Hepatocyte (in vitro differentiated cells): Measurements from ENCODE around the gene RASAL2. TPM values are rescaled to one million over a fixed set of nuclear protein-coding genes. Genes with fewer than 3 reads are reported as not detected.
"Not testable (repeated sequence)": the region's sequence is repeated elsewhere in the genome, so short reads cannot be mapped to it uniquely, and the experiment has no call there.

Experiments
- DNase-seq: peaks from one replicate; pipeline ENCODE4 v3.0.0-alpha.2; 2016; ENCODE audit warnings: low spot score
- H2AFZ ChIP-seq: fragments of 200-600 bp; sonication (generic); 2 replicates; pipeline ENCODE4 v1.6.0; 2016; ENCODE audit warnings: antibody characterized with exemption, mild to moderate bottlenecking
- H3K27ac ChIP-seq: fragments of 200-600 bp; sonication (generic); 2 replicates; pipeline ENCODE4 v1.5.1; 2016; ENCODE audit warnings: mild to moderate bottlenecking
- H3K27me3 ChIP-seq: fragments of 200-600 bp; sonication (generic); 2 replicates; pipeline ENCODE4 v1.6.1; 2016
- H3K36me3 ChIP-seq: fragments of 200-600 bp; sonication (generic); replicated peaks from 2 replicates; pipeline ENCODE4 v1.5.1; 2016; ENCODE audit warnings: low read depth; ENCODE audit not compliant: insufficient read depth
- H3K4me1 ChIP-seq: fragments of 200-600 bp; sonication (generic); 2 replicates; pipeline ENCODE4 v1.5.1; 2016; ENCODE audit warnings: mild to moderate bottlenecking, moderate library complexity; ENCODE audit not compliant: insufficient read depth
- H3K4me2 ChIP-seq: fragments of 200-600 bp; sonication (generic); 2 replicates; pipeline ENCODE4 v1.6.0; 2016
- H3K4me3 ChIP-seq: fragments of 200-600 bp; sonication (generic); 2 replicates; pipeline ENCODE4 v1.5.1; 2016; ENCODE audit warnings: mild to moderate bottlenecking
- H3K79me2 ChIP-seq: fragments of 200-600 bp; sonication (generic); 2 replicates; pipeline ENCODE4 v1.6.0; 2017; ENCODE audit warnings: mild to moderate bottlenecking
- H3K9me2 ChIP-seq: fragments of 200-600 bp; sonication (generic); replicated peaks from 2 replicates; pipeline ENCODE4 v1.6.0; 2017; ENCODE audit warnings: mild to moderate bottlenecking; ENCODE audit not compliant: insufficient read depth
- H3K9me3 ChIP-seq: fragments of 200-600 bp; sonication (generic); 2 replicates; pipeline ENCODE4 v1.5.1; 2016; ENCODE audit warnings: low read depth, mild to moderate bottlenecking
- H4K20me1 ChIP-seq: fragments of 200-600 bp; sonication (generic); 2 replicates; pipeline ENCODE4 v1.6.0; 2016; ENCODE audit warnings: mild to moderate bottlenecking; ENCODE audit not compliant: insufficient read depth, poor library complexity, severe bottlenecking
- CTCF ChIP-seq: fragments of 200-600 bp; sonication (generic); IDR thresholded peaks from 2 replicates; pipeline ENCODE4 v1.5.1; 2016; ENCODE audit warnings: antibody characterized with exemption, mild to moderate bottlenecking; ENCODE audit not compliant: poor library complexity
- EZH2 ChIP-seq: fragments of 200-600 bp; sonication (generic); IDR thresholded peaks from 2 replicates; pipeline ENCODE4 v1.6.1; 2016; ENCODE audit warnings: antibody characterized with exemption, mild to moderate bottlenecking, borderline replicate concordance
- EZH2phosphoT487 ChIP-seq: fragments of 200-600 bp; sonication (generic); IDR thresholded peaks from one replicate; pipeline ENCODE4 v1.6.1; 2018; ENCODE audit warnings: antibody characterized with exemption, mild to moderate bottlenecking, low read depth, moderate library complexity; ENCODE audit not compliant: unreplicated experiment, severe bottlenecking
- WGBS: methylation state at CpG from one replicate; pipeline ENCODE4 v1.1.6; 2016; ENCODE audit warnings: low lambda C conversion rate; ENCODE audit errors: missing lambda C conversion rate; 5-methylcytosine and 5-hydroxymethylcytosine counted together
- polyA plus RNA-seq: library from polyadenylated mRNA; unstranded; fragments of >200 nt; fragmentation: Nextera tagmentation; extraction: Ambion mirVana; gene quantifications from 2 replicates; pipeline ENCODE4 v1.2.1, GENCODE V29; 2016
- total RNA-seq: library from RNA; depleted of rRNA; stranded (reverse); fragments of >200 nt; gene quantifications from 2 replicates; pipeline ENCODE4 v1.2.3, GENCODE V29; 2014

The RASAL2 gene
- total and polyA plus RNA-seq, 2 experiments from 2014 or later: 8.7 to 24.0 TPM

DNA sequence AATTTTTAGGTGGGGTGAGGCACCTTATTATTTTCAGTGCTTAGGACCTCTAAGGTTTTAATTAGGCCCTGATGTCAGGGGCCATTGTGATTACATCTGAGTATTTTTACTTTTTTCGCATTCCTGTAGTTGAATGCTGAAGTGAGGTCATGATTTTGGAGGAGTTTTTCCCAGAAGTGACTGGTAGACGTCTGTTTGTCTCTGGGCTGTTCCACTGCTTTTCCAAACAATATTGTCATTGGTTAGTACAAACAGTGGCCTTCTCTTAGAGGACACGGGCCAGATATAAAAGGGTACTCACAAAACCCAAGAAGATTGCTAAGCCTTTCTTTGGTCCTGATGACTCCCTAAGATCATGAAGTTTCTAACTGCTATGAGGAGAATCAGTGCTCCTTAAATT lies 7.6 kb upstream of the RASAL2 start:
- no peak overlapping the region for H2AFZ ChIP-seq
- H3K36me3 ChIP-seq: no peaks in the 10 kb centered on the region
- H3K4me1 ChIP-seq: no peaks in the 10 kb centered on the region
- TF ChIP-seq EZH2: no peak
- TF ChIP-seq CTCF: no peak
- TF ChIP-seq EZH2phosphoT487: no peak
- no peaks in the 10 kb centered on the region for H3K27me3 ChIP-seq
- no peaks in the 10 kb centered on the region for H3K9me3 ChIP-seq
- no peak overlapping the region for H3K4me3 ChIP-seq
- H3K9me2 ChIP-seq: no peaks in the 10 kb centered on the region
- H3K79me2 ChIP-seq: peaks cover 5% of the 10 kb centered on the region
- no peak for DNase-seq
- no peaks in the 10 kb centered on the region for H4K20me1 ChIP-seq
- no peak overlapping the region for H3K4me2 ChIP-seq
- WGBS: 72% methylated on average over 3 of the region's 3 CpGs
- H3K27ac ChIP-seq: no peak overlapping the region

DNA sequence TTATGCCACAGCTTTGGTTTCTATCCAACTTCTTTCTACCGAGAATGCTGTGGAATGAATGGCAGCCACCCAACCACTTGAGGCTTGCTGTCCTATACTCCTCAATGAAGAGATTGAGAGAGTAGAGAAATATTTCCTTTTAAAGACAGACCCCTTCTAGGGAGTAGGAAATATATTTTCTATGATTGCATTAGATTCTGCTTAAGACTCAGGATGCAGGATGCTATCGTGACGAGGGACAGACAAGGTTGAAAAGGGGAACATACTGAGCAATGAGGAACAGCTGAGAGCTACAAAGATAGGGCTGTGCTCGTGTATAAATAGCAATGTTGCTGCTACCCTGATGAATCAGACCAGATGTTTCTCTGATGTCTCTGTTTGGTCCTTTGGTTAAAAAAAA lies 7.1 kb upstream of the RASAL2 start:
- H3K9me2 ChIP-seq: no peaks in the 10 kb centered on the region
- TF ChIP-seq EZH2 (no peak), EZH2phosphoT487 (no peak), CTCF (no peak)
- H3K79me2 ChIP-seq: peaks cover 9% of the 10 kb centered on the region
- no peak overlapping the region for H2AFZ ChIP-seq
- no peak overlapping the region for H3K27ac ChIP-seq
- H3K27me3 ChIP-seq: no peaks in the 10 kb centered on the region
- H4K20me1 ChIP-seq: no peaks in the 10 kb centered on the region
- H3K4me2 ChIP-seq: no peak overlapping the region
- DNase-seq: no peak
- no peaks in the 10 kb centered on the region for H3K9me3 ChIP-seq
- no peaks in the 10 kb centered on the region for H3K4me1 ChIP-seq
- 84% methylated on average over 4 of the region's 4 CpGs for WGBS
- no peak overlapping the region for H3K4me3 ChIP-seq
- no peaks in the 10 kb centered on the region for H3K36me3 ChIP-seq

GRCh38 chr1:178088651-178089050 lies 5.3 kb upstream of the RASAL2 start:
- Histone ChIP-seq H3K4me3 (no peak overlapping the region), H3K36me3 (no peaks in the 10 kb centered on the region), H3K79me2 (peaks cover 11% of the 10 kb centered on the region), H3K9me3 (no peaks in the 10 kb centered on the region), H3K27ac (no peak overlapping the region), H2AFZ (no peak overlapping the region), H3K4me2 (no peak overlapping the region), H3K4me1 (peaks cover 11% of the 10 kb centered on the region), H3K27me3 (no peaks in the 10 kb centered on the region), H3K9me2 (no peaks in the 10 kb centered on the region), H4K20me1 (no peaks in the 10 kb centered on the region)
- 85% methylated on average over 2 of the region's 2 CpGs for WGBS
- TF ChIP-seq EZH2 (no peak), CTCF (no peak), EZH2phosphoT487 (no peak)
- no peak for DNase-seq

GRCh38 chr1:178091454-178091853 lies 2.5 kb upstream of the RASAL2 start:
- H3K36me3 ChIP-seq, H3K4me3 ChIP-seq, H3K27ac ChIP-seq, H3K9me3 ChIP-seq, H3K9me2 ChIP-seq, H4K20me1 ChIP-seq, H2AFZ ChIP-seq, H3K27me3 ChIP-seq, DNase-seq, H3K4me2 ChIP-seq: not testable (repeated sequence)
- Histone ChIP-seq H3K79me2 (peaks cover 27% of the 10 kb centered on the region), H3K4me1 (peaks cover 27% of the 10 kb centered on the region)
- WGBS: 97% methylated on average over 4 of the region's 4 CpGs
